ENCODE measurements around the gene CAMTA1. TPM values are rescaled to one million over a fixed set of nuclear protein-coding genes. Genes with fewer than 3 reads are reported as not detected.

The CAMTA1 gene
- polyA plus RNA-seq, 3 donors from 2014 or later, result 52.7 to 89.0 (median 71.0) TPM

DNA sequence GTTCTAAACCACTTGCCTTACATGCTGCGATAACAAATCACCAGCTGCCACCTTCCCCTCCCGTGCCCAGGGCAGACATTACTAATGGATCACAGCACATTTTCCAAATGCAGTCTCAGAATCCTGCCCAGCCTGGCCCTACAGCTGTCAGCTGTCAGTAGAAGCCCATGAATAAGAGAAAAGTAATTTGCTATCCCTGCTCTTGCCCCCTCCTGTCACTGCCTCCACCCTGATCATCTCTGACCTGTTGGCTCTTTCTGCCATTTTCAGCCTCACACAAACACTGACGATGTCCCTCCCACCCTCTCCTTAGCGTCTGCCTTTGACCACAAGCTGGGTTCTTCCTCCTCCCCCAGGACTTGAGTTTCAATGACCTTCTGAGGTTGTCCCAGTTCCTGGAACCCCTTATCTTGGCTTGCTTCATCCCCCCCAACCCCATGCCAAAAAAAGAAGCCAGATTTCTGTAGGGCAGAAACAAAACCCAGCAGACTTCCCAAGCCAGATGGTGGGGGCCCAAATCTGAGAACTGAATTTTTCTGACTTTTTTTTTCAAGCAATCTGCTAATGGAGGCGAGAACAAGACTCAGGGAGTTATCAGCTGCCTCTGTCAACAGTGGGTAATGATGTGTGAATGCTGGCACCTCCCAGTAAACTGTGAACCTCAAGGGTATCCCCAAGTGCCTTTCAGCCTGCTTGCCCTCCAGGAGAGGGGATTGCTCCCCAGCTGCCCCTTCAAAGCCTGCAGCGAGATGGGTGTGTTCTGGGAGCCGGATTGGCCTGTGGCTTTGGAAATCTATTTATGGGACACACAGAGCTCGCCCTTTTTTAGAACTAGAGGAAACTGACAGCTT lies 769.4 kb downstream of the CAMTA1 start:
- H3K27ac Mint-ChIP-seq, result peak overlapping the region in 1 of 6 donors; percentile 49

DNA sequence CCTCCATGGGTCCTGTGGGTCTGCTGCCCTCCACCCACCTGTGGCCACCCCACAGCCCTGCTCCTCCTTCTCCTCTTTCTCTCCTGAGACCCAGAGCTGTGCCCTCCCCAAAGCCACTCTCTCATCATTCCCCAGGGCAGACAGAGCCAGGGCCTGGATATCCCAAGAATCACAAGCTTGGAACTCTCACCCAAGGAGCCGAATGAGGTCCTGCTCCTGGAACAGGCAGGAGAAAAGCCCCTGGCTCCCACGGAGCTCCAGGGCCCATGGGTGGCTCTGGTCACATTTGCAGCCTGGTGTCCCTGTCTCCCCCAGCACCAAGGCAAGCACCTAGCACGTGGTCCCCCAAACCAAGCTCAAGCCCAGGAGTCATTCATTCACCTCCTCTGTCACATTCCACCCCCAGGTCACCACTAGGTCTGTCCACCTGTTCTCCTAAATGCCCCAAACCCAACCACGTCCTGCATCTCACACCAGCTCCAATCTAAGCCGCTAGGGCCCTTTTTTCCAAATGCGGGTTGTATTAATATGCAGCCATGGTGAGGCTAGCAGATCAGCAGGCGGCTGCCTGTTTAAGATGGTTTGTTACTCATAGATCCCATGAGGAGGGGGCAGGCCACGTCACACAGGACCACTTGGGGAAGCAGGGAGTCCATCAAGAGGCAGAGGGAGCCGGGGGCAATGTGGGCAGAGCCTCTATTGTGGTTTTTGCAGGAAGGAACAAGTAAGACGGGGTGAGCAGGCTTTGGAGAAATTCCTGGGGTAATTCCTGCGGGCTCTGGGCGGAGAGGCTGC lies 770.3 kb downstream of the CAMTA1 start:
- peaks cover 0 to 3% (median 2%) of the 10 kb centered on the region in 3 donors for H3K27me3 Mint-ChIP-seq (ENCODE audit: low read depth in 3 of 3)
- no peaks in the 10 kb centered on the region for H3K9me3 Mint-ChIP-seq
- H3K27ac Mint-ChIP-seq, result no peak overlapping the region
- H3K4me3 Mint-ChIP-seq, result no peak overlapping the region
- peaks cover 0 to 2% of the 10 kb centered on the region in 2 donors for H3K4me1 Mint-ChIP-seq
- no peaks in the 10 kb centered on the region for H3K36me3 Mint-ChIP-seq
- DNase-seq, result no peak

More for the DNA sequence above, 769.4 kb downstream of the CAMTA1 start:
- Mint-ChIP-seq H3K4me1 (peaks cover 2% of the 10 kb centered on the region in 2 donors), H3K4me3 (no peak overlapping the region), H3K27me3 (ENCODE audit: low read depth in 3 of 3) (peaks cover 0 to 5% (median 2%) of the 10 kb centered on the region in 3 donors), H3K9me3 (no peaks in the 10 kb centered on the region), H3K36me3 (no peaks in the 10 kb centered on the region)
- DNase-seq, result no peak

DNA sequence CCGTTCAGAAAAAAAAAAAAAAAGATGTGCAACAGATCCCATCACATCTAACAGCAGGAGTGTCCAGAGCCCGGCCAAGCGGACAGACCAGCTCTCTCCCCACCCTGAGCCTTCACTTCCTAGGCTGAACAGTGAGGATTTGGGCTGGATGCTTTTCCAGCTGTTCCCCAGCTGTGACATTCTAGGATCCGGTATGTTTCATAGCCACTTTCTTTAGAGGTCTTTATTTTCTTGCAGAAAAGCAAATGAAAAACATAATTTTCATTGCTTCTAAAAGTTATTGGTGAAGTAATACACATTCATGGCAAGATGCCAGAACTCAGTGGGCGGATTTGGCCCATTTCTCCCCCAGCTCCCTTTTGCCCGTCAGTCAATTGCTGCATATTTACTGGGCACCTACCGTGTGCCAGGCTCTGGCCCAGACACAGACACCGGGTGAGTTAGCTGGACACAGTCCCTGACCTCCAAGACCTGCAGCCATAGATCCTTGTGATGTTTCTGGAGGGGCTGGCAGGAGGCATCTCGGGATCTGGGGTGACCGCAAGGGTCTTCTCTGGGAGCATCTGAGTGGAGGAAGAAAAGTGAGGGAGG lies 772.1 kb downstream of the CAMTA1 start:
- Mint-ChIP-seq H3K36me3 (no peaks in the 10 kb centered on the region), H3K27me3 (ENCODE audit: low read depth in 3 of 3) (peaks cover 0 to 3% (median 2%) of the 10 kb centered on the region in 3 donors)
- no peak for DNase-seq

DNA sequence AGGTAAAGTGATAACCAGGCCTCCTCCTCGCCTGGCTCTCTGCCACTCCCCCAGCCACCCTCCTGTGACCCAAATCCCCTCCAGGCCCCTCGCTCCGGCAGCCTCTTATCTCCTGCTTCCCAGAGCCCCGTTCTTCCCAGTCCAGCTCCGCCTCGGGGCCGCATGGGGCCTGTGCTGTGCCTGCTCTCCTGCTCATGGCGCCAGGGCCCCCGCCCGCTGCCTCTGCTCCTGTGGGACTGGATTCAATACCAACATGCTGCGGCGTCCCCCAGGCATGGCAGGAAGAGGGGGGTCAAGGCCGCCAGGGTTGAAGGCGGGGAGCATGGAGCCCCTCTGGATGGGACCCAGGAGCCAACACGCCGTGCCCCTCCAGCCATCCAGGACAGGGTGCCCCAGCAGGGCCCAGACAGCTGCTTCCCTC lies 772.8 kb downstream of the CAMTA1 start:
- peaks cover 0 to 3% (median 2%) of the 10 kb centered on the region in 3 donors for H3K27me3 Mint-ChIP-seq (ENCODE audit: low read depth in 3 of 3)
- no peaks in the 10 kb centered on the region for H3K9me3 Mint-ChIP-seq
- no peak overlapping the region for H3K4me3 Mint-ChIP-seq
- no peak for DNase-seq
- H3K4me1 Mint-ChIP-seq, result no peaks in the 10 kb centered on the region
- H3K36me3 Mint-ChIP-seq, result no peaks in the 10 kb centered on the region
- no peak overlapping the region for H3K27ac Mint-ChIP-seq

More for the DNA sequence above, 772.1 kb downstream of the CAMTA1 start:
- no peak overlapping the region for H3K27ac Mint-ChIP-seq
- H3K9me3 Mint-ChIP-seq, result no peaks in the 10 kb centered on the region
- H3K4me3 Mint-ChIP-seq, result no peak overlapping the region
- H3K4me1 Mint-ChIP-seq, result peaks cover 0 to 2% of the 10 kb centered on the region in 2 donors

DNA sequence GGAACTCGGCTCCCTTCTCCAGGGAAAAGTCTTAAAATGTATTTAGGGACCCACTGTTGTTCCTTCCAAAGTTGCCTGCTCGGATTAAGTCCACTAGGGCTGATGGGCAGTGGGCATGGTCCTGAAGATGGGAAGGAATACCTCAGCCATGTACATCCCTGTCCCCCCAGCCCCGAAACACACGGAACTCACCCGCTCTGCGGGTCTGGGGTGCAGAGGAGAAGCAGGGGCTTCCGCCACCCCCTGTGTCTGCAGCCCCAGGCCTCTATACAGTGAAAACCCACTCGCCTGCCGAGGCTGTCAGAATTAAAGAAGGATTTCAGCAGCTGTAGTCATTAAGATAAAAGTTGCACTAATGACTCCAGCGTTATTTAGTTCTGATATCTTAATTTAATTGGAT lies 773.2 kb downstream of the CAMTA1 start:
- Mint-ChIP-seq H3K9me3 (no peaks in the 10 kb centered on the region), H3K27me3 (ENCODE audit: low read depth in 3 of 3) (peaks cover 0 to 3% (median 0%) of the 10 kb centered on the region in 3 donors), H3K4me1 (no peaks in the 10 kb centered on the region), H3K4me3 (no peak overlapping the region), H3K27ac (no peak overlapping the region), H3K36me3 (no peaks in the 10 kb centered on the region)
- DNase-seq, result no peak

DNA sequence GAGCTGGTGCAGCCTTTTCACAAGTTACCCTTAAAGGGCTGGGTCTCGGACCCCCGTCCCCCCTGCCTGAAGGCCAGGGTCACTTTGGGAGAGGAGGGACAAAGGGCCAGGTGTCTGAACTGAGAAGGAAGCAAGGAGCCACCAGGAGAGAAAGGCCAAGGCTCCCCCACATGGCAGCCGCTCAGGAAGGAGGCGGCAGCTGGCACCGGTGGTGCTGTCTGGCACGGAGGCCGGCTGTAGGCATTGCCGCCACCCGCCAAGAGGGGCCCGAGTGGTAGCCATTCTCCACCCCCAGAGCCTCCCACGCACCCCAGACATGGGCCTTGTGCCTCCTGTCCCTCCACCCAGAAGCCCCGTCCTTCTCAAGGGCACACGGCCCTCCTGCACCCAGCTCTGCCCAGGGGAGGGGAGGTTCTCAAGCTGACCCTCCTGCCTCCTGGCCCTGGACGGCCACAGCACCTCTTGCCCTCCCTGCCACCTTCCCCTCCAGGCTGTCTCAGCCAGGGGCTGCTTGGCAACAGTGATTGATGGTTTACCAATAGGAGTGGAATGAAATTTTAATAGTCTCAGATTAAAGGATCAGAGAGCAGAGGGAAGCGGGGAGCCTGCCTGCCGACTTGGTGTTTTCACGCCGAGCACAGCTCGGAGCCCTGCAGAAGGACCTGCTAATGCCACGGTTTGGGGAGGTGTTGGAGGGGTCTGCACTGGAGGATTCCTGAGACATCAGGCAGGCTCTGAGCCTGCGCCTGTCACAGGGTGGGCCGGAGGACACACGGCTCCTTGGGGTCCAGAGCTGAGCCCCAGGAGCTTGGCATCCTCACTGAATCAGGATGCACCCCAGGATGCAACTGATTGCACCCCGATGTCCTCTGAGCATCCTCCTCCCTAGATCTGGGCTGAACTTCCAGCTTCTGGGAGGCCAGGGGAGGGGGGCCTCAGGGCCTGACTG lies 773.9 kb downstream of the CAMTA1 start:
- no peak for DNase-seq
- H3K9me3 Mint-ChIP-seq, result no peaks in the 10 kb centered on the region
- no peak overlapping the region for H3K4me3 Mint-ChIP-seq
- peaks cover 0 to 3% (median 0%) of the 10 kb centered on the region in 3 donors for H3K27me3 Mint-ChIP-seq (ENCODE audit: low read depth in 3 of 3)
- H3K36me3 Mint-ChIP-seq, result no peaks in the 10 kb centered on the region
- no peaks in the 10 kb centered on the region for H3K4me1 Mint-ChIP-seq
- no peak overlapping the region for H3K27ac Mint-ChIP-seq

DNA sequence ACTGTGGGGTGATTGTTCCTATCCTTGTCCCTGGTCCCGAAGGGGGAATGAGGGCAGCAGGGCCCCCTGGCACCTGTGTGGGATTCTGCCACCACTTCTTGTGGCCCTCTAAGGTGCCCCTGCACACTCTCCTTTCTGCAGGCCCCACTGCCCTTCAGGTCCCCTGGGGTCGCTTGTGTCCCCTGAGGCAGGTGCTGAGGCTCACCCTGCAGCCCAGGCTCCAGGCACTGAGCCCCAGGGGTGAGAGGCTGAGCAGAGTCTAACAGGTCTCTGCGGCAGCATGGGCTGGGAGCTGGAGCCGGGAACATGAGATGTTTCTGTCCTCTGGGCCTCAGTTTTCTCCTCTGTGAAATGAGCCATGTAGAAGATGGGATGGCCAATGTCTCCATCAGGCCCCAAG lies 774.9 kb downstream of the CAMTA1 start:
- no peaks in the 10 kb centered on the region for H3K36me3 Mint-ChIP-seq
- no peaks in the 10 kb centered on the region for H3K27me3 Mint-ChIP-seq (ENCODE audit: low read depth in 3 of 3)
- no peak for DNase-seq
- no peak overlapping the region for H3K27ac Mint-ChIP-seq
- no peaks in the 10 kb centered on the region for H3K9me3 Mint-ChIP-seq
- H3K4me3 Mint-ChIP-seq, result no peak overlapping the region
- H3K4me1 Mint-ChIP-seq, result no peaks in the 10 kb centered on the region

DNA sequence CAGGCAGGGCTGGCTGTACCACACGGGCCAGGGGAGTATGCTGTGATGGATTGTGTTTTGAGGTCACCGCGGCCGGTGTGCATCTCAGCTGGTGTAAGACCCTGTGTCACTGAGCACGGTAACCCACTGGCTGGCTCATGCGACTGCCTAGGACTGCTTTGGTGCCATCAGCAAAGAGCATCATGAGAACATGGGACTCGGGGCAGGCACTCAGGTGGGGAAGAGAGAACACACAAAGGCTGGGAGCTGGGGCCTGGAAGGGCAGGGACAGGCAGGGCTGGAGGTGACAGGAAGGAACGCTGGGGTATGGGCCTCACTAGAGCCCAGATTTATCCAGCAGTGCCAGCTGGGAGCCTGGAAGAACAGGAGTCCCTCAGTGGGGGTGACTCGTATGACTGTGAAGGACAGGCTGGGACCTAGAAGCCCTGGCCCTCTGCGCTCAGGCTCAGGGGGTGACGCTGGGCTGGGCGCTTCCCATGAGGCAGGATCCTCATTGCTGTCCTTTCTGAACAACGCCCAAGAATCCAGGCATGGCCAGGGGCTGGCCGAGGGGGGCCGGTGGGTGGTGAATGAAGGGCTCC lies 775.4 kb downstream of the CAMTA1 start:
- H3K4me1 Mint-ChIP-seq, result no peaks in the 10 kb centered on the region
- no peaks in the 10 kb centered on the region for H3K9me3 Mint-ChIP-seq
- no peaks in the 10 kb centered on the region for H3K36me3 Mint-ChIP-seq
- no peak overlapping the region for H3K4me3 Mint-ChIP-seq
- no peaks in the 10 kb centered on the region for H3K27me3 Mint-ChIP-seq (ENCODE audit: low read depth in 3 of 3)
- H3K27ac Mint-ChIP-seq, result no peak overlapping the region
- DNase-seq, result no peak

DNA sequence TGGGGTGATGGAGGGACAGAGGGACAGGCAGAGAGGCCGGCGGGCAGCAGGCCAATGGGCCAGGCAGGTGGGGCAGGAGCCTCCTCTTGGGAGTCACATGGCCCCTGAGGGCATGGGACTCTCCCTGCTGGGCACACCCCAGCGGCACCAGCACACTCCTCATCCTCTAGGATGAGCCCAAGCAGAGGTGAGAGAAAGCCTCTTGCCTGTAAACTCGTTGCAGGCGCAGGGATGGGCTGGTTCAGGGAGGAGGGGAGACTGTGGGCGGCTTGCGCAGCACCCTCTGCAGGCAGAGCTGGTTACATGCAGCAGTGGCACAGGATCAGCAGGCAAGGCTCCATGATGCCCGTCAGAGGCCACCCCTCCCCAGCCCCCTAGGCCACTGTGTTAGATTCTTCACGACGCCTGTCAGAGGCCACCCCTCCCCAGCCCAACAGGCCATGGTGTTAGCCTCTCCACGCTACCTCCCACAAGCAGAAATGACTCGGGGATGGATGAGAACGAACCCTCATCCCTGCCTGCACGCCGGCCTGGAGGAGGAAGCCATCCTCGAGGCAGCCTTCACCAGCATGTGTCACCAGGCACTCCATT lies 776.2 kb downstream of the CAMTA1 start:
- Mint-ChIP-seq H3K36me3 (no peaks in the 10 kb centered on the region), H3K27ac (no peak overlapping the region), H3K4me3 (no peak overlapping the region), H3K9me3 (no peaks in the 10 kb centered on the region), H3K27me3 (ENCODE audit: low read depth in 3 of 3) (no peaks in the 10 kb centered on the region), H3K4me1 (no peaks in the 10 kb centered on the region)
- no peak for DNase-seq

DNA sequence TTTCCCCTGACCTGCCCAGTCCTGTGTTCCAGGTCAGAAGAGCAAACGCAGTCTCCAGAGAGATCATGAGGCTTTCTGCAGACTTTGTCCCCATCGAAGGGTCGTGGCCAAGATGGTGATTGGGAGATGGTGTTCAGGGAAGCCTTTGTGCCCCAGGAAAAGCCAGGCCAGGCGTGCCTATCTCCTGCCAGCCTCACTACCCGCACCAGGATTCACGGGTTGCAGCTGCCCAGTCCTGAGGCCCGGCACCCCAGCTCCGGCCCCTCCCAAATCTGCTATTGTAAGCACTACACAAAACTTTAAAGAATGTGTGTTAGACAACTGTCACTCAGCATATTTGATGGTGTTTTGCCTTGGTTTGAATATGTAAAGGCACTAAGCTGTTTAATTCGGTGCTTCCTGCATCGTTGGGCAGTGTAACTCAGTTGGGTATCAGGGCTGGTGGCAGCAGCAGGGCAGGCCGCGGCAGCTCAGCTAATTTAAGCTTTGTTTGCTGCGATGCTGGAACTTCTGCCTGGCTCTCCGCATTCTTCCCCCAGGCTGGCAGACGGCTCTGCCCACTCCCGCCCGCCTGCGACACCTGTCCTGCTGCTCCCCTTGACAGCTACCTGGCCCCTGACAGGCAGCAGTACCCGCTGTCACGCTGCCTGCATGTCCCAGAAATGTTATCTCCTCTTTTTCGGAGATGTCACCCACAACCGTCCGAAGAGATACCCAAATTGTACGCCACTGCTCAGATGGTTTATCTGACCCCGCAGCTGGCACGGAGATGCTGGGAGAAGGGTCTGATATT lies 776.9 kb downstream of the CAMTA1 start:
- Mint-ChIP-seq H3K4me1 (no peaks in the 10 kb centered on the region), H3K4me3 (no peak overlapping the region), H3K36me3 (no peaks in the 10 kb centered on the region), H3K27me3 (ENCODE audit: low read depth in 3 of 3) (no peaks in the 10 kb centered on the region), H3K9me3 (no peaks in the 10 kb centered on the region), H3K27ac (no peak overlapping the region)
- DNase-seq, result no peak

DNA sequence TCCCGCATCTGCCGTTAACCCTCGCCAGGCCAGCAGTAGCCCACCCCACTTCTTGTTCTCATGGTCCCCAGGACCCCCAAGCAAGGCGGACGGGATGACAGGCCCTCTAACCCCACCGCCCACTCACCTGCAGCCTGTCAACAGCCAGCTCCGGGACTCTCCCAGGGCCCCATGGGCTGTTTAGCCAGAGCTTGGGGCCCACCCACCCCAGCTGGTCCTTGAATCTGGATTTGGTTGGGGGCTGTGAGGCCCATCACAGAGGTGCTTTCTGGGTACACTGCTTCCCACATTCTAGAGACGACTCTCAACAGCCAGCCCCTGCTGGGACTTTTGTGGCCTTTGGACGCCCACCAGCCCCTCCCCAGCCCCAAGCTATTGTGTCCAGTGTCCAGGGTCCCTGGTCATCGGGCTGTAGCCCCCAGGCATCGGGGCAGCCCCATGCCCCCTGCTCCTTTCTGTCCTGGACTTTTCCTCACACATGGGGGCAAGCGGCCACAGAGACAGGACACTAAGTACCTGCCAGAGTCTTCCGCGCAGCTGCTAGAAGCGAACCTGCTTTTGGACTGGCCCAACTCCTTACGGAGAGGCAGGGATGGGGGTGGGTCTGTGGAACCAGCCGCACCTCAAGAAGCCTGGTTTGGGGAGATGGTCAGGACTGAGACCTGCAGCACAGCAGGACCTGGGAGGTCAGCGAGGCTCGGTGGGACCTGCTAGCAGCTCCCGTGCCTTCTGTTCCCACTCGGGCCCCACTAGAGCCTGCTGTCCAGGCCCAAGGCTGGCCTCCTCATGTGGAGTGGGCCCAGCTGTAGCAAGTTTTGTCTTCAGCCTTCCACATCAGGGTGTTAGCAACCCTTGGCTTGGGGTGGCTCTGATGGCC lies 777.7 kb downstream of the CAMTA1 start:
- no peaks in the 10 kb centered on the region for H3K4me1 Mint-ChIP-seq
- no peaks in the 10 kb centered on the region for H3K9me3 Mint-ChIP-seq
- no peak overlapping the region for H3K4me3 Mint-ChIP-seq
- no peak for DNase-seq
- H3K27me3 Mint-ChIP-seq (ENCODE audit: low read depth in 3 of 3), result no peaks in the 10 kb centered on the region
- H3K27ac Mint-ChIP-seq, result no peak overlapping the region
- H3K36me3 Mint-ChIP-seq, result no peaks in the 10 kb centered on the region

Measured in immature natural killer cell (primary cell).